D721Med (cell line): Measurements from ENCODE around the gene LPAR1.

ENCODE experiments used
- DNase-seq: peaks from one replicate; pipeline ENCODE4 v3.0.0; 2011; ENCODE audit warnings: low spot score; ENCODE audit not compliant: insufficient read length
- FAIRE-seq: peaks from 2 replicates; lab custom pipeline; 2011; peaks lifted over from hg19 to GRCh38; lab: Jason Lieb, UNC
- TF ChIP-seq, protein P1 (sequence below): IDR thresholded peaks from 2 replicates; pipeline ENCODE4 v1.5.1; 2012; ENCODE audit warnings: mild to moderate bottlenecking, control low read depth; ENCODE audit not compliant: insufficient read depth; ENCODE audit errors: missing control alignments

The LPAR1 gene

DNA sequence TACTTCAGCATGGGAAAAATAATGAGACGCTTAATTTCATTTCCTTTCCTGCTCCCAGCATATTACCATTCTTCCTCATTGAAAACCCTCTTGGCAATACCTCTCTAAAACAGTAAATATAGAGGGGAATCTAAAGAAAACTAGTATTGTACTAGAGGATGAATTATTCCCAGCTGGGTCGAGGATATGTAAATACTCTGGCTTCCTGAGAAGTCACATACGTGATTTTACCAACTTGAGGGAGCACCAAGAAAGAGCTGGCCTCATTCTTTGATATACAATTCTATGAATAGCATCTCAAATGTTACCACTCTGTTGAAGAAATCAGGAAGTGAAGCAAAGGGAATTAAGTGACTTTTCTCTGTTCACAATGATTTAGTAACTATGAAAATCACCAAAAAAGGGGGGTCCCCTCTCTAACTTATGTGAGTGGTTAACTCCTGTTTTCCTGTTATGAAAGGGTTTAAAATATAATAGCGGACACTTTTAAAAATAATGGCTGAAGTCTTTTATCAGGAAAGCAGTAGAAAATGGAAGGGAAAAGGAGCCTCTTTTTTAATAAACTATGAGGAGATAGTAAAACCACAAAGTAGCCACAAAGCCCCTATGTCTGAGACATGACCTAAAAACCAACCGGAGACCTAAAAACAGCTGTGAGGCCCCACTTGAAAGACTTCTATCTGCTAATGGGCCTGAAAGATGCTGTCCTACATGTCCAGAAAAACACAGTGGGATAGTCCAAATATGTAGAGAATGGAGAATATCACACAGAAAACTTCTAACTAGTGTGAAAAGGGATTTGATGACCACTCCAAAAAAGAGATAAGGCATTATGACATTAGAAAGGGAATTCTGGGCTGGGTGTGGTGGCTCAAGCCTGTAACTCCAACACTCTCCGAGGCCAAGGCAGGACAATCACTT lies 42.6 kb downstream of the LPAR1 start:
- no peak for FAIRE-seq
- DNase-seq: no peak
- TF ChIP-seq, protein P1, sequence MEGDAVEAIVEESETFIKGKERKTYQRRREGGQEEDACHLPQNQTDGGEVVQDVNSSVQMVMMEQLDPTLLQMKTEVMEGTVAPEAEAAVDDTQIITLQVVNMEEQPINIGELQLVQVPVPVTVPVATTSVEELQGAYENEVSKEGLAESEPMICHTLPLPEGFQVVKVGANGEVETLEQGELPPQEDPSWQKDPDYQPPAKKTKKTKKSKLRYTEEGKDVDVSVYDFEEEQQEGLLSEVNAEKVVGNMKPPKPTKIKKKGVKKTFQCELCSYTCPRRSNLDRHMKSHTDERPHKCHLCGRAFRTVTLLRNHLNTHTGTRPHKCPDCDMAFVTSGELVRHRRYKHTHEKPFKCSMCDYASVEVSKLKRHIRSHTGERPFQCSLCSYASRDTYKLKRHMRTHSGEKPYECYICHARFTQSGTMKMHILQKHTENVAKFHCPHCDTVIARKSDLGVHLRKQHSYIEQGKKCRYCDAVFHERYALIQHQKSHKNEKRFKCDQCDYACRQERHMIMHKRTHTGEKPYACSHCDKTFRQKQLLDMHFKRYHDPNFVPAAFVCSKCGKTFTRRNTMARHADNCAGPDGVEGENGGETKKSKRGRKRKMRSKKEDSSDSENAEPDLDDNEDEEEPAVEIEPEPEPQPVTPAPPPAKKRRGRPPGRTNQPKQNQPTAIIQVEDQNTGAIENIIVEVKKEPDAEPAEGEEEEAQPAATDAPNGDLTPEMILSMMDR: no peak

DNA sequence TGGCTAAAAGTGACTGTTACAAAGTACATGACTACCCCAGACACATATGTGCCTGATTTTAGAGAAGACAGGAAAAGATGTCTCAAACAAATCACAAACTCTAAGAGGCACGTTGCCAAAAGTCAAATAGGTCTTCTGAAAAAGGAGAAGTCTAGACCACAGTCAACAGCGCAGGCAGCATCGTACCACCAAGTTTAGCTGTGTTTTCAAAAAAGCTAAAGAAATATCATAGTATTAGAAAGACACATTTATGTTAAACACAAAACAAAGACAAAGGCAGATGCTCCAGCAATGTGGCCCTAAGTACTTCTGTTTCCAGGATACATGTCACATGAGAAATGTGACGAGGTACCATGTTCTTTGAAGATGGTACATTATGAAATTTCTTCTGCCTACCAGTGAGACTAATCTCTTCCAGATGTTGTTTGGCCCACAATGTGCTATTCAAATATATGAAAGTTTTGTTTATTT lies 43.5 kb downstream of the LPAR1 start:
- TF ChIP-seq, protein P1: no peak
- DNase-seq (no peak), FAIRE-seq (no peak)

DNA sequence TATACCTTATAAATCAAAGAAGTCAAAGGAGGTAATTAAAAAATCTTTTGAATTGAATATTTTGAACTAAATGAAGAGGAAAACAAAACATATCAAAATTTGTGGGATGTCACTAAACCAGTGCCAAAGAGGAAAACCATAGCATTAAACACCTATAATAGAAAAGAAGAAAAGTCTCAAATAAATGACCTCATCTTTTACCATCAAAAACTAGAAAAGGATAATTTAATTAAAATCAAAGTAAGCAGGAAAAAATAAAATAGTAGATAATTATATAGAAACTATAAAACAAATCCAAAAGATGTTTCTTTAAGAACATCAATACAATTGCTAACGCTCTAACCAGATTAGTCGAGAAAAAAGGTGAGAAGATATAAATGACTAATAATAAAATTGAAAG lies 47.8 kb downstream of the LPAR1 start:
- FAIRE-seq: no peak
- no peak for DNase-seq
- TF ChIP-seq, protein P1: no peak

DNA sequence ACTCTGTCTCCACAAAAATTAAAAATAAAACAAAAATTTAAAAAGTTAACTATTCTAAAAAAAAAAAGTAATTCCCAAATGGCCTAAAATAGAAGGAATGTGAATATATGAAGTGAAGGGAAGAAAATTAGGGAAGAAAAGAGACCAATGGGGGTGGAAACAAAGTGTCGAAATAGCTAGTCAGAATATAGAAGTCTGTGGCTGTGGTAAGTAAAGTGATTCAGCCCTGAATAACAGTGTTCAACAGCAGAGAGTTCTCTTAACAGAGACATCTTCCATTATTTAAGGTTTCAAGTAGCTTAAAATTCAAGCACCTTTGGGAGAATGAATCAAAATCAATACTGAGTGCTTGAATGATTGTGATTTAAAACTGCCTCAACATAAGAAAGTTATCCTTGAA lies 51.7 kb downstream of the LPAR1 start:
- FAIRE-seq: no peak
- TF ChIP-seq, protein P1: no peak

DNA sequence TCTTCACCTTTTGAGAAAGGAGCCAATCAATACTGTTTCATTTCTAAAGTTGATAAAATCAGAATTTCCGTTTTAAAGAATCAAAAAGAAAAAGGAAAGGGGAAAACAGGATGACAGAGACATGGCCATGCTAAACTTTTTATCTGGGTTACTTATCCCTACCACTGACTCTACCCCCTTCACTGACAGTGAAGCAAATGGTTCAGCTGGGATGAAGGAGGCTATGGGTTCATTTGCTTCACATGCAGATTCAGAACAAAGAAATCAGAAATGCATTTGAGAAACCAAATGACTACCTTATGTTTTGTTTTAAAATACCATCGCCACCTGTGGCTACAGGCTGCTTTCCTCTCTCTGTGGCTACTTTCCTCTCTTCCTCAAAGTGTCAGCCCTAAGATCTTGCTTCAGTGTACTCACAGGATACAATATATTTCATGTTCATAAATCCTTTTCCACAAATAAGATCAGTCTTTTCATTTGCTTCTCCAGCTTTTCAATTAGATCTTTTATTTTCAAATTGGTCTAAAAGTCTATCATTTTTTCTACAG lies 53.3 kb downstream of the LPAR1 start:
- DNase-seq (no peak), FAIRE-seq (no peak)
- TF ChIP-seq, protein P1: no peak

More for the DNA sequence above, 51.7 kb downstream of the LPAR1 start:
- DNase-seq: no peak

DNA sequence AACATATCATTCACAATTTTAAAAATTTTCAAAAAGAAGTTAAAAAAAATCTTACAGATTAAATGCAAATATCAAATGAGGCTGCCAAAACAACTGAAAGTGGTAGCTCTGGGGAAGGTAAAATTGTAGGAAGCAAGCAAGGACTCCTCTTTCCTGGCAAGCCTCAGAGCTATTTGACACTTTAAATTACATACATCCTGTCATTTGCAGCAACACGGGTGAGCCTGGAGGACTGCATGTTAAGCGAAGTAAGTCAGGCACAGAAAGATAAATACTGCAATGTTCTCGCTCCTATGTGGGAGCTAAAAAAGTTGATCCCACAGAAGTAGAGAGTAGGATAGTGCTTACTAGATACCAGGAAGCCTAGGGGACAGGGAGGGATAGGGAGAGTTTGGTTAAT lies 58.0 kb downstream of the LPAR1 start:
- no peak for FAIRE-seq
- DNase-seq: no peak
- TF ChIP-seq, protein P1: no peak
